GM18519 (cell line): ENCODE measurements around the gene ARHGAP30.

Source experiments
- ATAC-seq: cut with Tn5 transposase; IDR thresholded peaks from one replicate; pipeline ENCODE4 v1.9.1; 2021; ENCODE audit warnings: mild to moderate bottlenecking, moderate library complexity; ENCODE audit not compliant: unreplicated experiment, low FRiP score

ARHGAP30 gene

DNA sequence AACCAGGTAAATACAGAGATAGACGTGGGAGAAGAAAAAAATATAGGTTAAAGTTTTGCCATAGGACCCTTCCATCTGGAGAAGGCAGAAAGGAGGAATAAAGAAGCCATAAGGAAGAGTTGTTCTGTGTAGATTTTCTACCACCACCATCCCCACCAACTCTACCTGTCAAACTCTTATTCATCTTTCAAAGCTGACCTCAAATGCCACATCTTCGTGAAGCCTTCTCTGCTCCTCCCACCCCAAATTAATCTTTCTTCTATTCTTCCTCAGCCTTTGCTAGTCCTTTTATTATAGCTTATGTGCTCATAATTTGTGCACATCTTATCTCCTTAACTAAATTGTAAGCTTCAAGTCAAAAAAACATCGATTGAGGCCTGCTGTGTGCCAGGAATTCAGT lies 20.9 kb upstream of the ARHGAP30 start:
- ATAC-seq = no peak

DNA sequence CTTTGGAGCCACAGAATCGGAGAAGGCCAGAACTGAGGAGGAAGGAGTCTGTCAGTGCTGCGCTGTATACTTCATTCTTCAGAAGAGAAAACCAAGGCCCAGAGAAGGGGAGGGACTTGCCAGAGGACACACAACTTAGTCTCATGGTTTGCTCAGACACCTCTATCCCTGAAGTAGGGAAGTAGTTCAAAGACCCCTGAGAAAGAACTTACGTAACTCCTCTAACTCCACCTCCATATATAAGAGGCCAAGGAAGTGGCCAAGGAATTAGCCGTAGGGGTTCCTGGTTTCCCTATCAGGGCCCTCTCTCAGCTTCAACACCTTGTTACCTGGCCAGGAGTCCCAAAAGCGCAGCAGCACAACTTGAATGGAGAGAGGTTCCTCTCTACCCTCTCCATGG lies 20.2 kb upstream of the ARHGAP30 start:
- no peak for ATAC-seq

DNA sequence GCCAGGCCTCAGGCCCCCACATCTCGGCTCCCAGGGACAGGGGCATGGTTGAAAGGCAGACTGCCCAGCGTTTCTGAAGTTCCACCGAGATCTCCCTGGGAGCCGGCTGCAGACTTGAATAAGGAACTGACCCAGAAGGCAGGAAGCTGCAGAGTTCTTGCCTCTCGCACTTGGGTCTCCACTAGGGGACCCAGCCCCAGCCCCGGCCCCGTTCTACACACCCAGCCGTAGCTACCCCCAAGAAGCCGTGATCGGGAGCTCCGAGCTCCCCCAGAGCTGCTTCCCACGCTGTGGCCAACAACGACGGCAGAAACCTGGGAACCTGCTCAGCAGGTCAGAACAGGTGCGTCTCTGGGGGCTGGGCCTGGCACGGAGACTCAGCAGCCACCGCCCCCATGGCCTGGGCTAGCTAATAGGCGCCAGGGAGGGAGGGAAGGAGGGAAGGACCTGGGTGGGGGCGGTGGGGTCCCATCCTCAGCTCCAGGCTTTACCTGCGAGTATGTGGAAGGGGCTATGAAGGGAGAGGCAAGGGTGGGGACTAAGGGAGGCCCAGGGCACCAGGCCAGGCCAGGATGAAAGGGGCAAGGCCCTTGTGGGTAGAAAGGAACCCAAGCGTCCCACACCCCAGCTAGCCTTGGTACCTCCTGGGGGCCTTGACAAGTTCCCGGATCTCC lies 19.7 kb upstream of the ARHGAP30 start, which contains the start of gene NECTIN4:
Gene NECTIN4 (minus strand): TSS at position 308 of the 674 bp plus-strand sequence. CDS start 262 bp downstream, at position 46.
- ATAC-seq = no peak

DNA sequence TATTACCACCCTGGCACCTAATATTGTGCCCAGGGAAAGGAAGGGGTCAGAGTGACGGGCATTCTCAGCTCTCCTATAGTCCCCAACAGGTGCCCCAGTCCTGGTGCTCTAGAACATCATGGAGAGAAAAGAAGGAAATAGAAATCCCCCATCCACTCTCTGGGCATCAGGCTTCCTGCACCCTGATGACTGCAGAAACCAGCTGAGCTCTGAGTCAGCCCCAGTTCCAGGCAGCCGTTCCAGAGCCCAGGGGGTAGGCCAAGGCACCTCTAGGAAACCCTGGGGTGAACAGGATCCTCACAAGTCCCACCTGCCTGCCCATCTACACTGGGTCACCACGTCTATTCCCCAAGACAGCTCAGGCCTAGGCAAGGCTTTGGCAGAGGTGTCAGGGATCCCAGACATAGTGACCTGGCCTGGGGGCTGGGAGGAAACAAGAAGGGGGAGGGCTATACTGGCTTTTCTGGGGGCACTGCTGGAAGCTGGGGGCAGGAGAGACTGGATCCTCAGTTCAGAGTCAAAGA lies 19.0 kb upstream of the ARHGAP30 start:
- no peak for ATAC-seq

DNA sequence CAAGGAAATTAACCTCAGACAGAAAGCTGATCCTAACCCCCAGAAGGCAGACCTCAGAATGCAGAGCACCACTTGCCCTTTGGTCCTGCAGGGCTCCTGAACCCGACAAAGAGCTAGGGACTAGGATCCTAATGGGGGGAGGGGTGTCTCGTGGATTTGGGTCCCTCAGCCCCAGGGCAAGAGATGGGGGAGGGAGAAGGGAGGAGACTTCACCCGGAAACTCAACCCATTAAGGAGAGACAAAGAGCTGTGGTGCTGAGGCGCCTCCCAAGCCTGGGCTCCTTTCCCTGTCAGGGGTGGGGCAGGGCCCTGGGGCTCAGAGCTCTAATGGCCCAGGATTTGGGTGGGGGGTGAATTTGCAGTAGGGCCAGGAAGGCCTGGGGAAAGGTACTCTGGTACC lies 16.8 kb upstream of the ARHGAP30 start:
- ATAC-seq = no peak

DNA sequence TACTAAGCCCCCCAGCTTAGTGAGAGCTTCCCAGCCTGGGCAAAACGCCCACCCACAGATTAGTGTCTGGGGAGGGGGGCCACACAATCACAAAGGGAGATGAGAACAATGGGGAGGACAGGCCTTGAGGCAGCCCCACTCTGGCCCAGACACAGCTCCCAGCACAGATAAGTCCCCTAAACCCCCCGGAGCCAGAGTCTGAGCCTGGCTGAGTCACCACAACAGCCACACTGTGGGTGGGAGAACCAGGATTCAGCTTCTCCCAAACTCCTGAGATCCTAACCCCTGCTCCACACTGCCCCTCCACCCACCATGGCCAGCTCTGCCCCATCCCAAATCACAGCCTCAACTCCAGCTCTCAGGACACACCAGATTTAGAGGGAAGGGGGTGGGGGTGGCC lies 15.5 kb upstream of the ARHGAP30 start:
- ATAC-seq = no peak

DNA sequence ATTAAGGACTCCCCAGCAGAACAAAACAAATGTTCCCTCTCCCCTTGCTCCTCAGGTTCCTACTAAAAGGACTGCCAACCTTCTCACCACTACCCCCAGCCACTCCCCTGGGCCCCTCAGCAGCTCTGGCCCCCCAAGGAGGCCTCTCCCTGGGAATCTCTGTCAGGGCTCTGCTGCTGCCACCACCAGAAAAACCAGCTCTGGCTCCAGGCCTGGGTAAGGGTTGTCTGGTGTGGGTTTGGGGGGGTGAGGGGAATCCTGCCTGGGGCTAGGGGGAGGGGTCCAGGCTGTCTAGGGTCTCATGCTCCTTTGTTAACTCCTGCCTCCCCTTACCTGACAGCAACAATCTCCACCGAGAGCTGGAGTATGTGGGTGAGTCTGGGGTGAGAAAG lies 14.9 kb upstream of the ARHGAP30 start:
- no peak for ATAC-seq

DNA sequence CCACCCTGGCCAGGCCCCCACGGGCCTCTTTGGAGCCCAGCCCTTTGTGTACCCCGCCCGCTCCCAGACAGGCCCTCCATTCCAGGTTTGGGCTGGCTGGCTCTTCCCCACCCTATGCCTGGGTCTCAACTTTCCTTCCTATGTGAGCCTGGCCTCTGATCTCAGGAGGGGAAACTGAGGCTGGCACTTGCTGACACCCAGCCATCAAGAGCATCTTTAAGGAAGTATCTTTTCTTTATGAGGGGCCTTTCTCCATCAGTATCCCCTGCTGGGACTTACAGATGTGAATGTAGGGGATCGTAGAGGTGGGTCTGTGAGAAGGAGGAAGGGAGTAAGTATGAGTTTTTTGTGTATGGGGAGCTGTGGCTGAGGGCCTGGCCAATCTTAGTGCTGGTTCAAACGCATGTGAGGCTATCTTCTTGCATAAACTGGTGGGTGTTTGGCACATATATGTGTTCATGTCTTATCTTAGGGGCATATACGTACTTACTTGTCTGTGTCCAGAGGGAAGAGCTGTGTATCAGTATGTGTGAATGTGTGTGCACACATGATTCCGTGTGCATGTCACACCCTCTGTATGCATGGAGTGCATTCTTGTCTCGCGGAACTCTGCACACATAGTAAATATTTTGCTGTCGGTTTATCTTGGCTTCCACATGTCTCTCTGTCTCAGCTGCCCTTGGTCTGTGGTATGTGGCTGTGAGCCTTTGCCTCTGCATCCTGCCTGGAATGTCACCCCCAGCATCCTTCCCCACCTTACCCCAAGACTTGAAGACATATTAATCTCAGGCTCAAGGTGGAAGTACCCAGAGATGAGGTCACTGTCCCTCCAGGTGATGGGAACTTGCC lies 14.3 kb upstream of the ARHGAP30 start:
- no peak for ATAC-seq

DNA sequence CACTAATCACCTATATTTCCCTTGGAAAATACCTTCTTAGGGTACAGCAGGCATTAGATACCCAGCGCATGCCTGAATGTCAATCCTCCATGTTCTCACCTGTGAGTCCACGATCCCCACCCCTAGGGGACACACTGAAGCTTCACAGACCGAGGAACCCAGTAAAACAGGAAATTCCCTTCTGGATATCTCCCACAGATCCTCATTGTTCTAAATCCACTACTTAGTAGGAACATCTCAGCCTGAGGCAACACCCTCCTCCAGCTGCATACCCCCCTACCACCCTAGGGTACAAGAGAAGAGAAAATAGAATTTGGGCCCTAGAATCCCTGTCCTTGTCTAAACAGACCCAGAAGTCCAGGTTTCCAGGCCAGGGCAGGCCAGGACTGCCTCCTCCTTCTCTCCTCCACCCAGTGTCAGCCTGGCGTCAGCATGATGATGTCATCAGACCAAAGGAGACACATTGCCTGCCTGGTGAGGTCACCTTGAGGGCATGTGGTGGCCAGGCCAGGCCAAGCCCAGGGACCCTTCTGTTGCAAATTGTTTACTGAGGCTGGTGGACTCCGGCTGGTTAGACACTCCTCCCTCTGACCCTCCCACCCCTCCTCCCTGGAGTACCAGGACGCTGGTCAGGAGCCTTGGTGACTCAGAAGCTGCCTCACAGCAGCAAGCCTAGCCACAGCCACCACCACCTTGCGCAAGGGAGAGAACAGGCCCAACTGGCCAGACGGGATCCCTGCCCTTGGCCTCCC lies 13.5 kb upstream of the ARHGAP30 start:
- no peak for ATAC-seq

DNA sequence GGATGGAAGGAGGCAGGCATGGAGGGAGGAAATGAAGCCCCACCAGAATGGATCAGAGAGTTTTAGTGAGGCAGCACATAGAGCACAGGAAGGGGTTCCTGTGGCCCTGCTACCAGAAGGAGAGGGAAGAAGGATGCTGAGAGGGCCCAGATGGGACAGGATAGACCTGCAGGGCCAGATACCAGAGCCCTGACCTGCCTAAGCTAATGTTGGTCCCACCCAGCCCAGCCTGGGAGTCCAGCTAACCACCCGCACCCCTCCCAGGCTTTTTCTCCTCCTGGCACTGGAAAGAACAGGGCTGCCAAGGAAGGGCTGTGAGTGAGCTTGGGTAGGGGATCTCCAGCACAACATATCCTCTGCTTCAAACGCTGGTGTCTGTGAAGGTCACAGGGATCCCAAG lies 12.8 kb upstream of the ARHGAP30 start:
- ATAC-seq = no peak

DNA sequence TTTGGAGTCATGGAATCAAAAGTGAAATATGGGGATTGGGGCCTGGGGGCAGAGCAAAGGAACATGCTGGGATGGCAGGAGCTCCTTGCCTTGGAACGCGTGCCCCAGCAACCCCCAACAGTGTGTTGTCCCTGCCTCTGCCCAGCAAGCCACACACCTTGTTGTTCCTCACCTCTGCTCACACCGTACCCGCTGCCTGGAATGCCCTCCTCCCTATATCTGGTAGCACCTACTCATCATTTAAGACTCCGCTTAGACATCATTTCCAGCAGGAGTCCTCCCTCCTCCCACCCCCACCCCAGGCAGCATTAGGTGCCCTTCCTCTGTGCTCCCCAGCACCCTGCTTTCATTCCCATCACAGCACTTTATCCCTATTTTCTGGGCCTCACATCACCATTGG lies 11.8 kb upstream of the ARHGAP30 start:
- ATAC-seq = no peak

DNA sequence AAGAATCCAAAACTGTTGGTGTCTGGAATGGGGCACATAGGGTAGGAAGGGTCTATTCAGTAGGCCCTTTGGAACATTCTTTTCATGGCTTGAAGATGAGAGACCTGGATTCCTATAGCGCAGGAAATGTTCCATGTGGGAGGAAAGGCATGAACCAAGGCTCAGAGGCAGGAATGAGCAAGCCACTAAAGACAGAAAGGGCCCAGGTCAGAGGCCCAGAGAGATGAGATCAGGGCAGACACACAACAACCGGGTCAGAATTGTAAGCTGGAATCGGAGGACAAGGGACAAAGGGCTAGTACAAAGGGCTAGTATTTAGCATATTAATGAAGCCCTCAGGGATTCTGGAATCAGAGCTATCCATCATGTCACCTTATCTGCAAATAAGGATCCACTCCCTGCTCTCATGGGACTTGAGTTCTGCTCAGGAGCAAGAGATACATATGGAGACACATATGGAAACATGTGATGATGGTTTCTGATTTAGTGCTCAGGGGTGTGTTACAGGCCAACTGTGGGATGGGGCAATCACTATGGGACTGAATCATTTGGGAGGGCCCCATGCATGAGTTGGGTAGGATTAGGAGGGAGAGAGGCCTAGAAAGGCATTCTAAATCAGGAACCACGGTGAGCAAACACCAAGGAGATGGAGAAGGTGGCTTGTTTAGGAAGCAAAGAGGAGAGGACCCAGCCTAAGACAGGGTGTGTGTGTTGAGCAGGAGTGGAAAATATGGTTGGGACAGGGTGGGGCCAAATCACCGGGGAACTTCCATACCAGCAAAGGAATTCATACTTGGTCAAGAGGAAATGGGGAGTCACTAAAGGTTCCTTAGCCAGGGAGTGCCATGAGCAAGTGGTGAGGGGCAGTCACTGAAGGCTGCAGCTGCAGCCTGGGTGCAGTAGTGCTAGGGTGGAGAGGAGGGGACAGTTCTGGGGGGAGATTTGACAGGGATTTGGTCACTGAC lies 11.0 kb upstream of the ARHGAP30 start:
- ATAC-seq = no peak

DNA sequence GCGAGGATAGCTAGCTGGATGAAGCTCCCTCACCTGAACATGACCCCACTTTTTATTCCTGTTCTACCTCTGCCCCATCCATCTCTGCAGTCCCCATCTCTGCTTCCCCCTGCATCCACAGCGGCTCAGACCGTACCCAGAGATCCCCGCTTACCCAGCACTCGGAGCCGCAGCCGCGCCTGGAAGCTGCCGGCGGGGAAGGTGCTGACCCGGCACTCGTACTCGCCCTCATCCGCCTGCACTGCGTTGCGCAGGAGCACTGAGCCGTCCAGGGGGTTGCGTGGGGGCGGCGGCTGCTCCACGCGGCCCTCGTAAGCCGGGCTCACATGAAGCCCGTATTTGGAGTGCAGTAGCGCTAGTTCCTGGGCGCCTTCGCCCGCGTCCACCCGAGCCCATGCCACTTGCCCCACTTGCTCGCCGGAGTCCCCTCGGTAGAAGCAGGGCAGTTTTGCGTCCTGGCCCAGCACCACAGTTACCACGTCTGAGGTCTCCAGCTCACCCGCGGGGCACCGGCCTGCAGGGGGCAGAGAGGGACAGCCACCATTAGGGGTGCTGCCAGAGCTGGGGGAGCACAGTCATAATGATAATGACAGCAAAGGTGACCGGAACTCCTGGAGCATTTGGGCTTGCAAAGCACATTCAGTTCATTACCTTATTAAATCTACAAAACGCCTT lies 9.9 kb upstream of the ARHGAP30 start:
- ATAC-seq = no peak

DNA sequence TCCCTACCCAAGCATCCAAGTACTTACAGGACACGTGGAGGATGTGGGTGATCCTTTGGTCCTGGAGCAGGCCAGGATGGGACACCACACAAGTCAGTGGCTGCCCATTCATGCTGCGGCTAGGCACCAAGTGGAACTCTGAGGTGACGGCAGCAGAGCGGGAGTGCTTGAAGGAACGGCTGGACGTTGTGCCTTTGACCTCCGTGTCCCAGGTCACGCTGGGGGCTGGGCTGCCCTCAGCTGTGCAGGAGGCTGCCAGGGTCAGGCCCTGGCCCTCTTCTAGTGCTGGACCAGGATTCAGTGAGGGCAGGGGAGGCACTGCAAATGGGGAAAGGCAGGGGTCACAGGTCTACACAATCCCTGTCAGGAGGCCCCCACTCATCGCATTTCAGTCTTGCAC lies 7.7 kb upstream of the ARHGAP30 start:
- no peak for ATAC-seq

DNA sequence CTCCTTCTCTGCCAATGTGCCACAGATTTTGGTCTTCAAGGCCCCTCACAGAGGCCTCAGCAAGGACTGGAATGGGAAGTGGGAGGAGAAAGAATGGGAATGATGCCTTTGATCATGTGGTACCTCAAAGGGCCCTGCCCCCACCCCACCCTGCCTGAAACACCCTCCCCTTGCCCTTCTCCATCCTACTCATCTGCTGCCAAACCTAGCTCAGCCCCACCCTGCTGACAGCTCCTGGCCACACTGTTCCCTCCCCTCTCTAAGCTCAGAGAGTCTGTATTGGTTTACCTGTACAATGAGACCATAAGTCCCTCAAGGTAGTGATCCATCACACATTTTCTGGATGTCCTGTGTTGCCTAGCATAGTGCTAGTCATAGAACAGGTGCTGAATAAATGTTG lies 6.7 kb upstream of the ARHGAP30 start:
- no peak for ATAC-seq

DNA sequence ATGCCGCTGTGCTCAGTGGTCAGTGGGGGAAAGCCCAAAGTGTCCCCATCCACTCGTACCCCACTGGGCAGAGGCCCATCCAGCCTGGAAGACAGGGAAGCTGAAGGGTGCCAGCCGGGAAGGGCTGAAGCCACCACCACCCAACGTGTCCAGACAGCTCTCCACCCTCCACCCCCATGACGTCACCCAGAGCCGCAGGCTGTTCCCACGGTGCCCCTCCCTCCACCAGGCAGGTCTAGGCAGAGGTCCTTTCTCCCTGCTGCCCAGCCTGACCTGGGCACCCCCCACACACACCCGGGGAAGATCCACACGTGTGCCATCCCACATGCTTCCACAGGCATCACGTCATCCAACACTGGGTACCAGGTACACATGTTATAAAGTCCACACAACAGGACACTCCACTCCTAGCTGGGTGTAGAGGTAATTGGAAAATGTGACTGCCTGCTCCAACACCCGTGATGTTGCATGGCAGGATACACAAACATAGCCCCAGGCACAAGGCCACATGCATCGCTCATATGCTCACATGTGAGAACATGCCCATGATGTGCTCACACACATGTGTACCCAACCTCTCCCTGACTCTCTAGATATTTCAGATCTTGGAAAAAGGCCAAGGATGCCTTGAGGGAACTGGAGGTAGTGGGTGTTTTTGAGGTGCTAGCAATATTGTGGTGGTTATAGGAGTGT lies 5.1 kb upstream of the ARHGAP30 start:
- no peak for ATAC-seq

DNA sequence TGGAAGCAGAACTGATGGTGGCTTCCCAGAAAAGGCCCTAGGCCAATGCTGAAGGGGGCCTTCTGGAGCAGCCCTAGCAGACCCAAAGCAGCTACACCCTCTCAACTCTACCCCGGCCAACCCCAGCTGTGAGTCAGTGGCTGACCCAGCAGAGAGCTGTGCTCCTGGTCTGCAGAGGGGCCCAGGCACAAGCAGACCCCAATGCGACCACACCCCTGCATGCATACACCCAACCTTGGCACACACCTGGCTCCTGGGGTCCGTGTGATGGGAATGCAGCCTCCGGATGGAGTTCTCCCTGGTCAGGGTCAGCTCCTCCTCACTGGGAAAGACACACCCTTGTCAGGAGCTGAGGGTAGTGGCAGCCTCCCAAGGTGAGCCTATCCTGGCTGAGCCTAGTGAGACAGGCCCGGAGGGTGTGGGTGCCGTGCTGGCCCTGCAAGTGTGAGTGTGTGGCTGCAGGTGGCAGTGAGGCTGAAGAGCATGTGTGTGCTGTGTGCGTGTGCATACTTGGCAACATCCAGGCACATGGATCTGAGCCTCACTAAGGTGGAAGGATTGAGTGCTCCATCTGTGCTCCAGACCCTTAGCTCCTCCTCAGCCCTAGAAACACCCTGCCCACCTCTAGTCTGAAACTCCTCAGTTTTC lies 3.9 kb upstream of the ARHGAP30 start:
- no peak for ATAC-seq

DNA sequence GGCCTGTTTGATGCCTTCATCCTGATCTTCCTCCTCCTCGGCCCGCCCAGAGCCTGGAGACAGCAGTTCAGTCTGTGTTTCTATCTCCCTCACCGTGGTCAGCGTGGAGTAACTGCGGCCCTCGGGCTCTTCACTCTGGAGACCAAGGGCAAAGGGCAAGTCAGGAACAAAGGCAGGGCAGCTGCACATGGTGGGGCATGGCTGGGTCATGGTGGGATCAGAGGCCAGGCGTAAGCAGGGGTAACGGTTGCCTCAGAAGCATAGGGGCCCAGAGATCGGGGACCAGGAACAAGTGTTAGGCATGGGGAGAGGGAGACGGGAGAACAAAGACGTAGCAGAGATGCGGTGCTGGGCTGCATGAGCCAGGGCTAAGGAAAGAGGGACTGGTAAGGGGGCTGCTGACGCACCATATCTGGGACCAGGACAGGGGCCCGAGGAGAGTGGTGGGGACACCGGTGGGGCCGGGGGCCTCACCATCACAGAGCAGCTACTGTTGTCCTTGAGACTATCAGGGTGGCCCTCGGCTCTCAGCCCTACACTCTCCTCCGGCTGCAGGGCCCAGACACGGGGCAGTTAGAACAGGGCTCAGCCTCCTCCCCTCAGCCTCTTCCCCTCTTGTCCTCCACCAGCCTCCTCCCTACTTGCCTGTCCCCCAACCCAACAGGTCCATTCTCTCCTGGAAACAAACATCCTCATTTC lies 3.2 kb upstream of the ARHGAP30 start:
- ATAC-seq = no peak
